ENCODE results near the gene WASF3. TPM values are rescaled to one million over a fixed set of nuclear protein-coding genes. Genes with fewer than 3 reads are reported as not detected.

Gene WASF3, protein sequence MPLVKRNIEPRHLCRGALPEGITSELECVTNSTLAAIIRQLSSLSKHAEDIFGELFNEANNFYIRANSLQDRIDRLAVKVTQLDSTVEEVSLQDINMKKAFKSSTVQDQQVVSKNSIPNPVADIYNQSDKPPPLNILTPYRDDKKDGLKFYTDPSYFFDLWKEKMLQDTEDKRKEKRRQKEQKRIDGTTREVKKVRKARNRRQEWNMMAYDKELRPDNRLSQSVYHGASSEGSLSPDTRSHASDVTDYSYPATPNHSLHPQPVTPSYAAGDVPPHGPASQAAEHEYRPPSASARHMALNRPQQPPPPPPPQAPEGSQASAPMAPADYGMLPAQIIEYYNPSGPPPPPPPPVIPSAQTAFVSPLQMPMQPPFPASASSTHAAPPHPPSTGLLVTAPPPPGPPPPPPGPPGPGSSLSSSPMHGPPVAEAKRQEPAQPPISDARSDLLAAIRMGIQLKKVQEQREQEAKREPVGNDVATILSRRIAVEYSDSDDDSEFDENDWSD
- under 1 TPM; 0.37 to 0.44 TPM for total RNA-seq

DNA sequence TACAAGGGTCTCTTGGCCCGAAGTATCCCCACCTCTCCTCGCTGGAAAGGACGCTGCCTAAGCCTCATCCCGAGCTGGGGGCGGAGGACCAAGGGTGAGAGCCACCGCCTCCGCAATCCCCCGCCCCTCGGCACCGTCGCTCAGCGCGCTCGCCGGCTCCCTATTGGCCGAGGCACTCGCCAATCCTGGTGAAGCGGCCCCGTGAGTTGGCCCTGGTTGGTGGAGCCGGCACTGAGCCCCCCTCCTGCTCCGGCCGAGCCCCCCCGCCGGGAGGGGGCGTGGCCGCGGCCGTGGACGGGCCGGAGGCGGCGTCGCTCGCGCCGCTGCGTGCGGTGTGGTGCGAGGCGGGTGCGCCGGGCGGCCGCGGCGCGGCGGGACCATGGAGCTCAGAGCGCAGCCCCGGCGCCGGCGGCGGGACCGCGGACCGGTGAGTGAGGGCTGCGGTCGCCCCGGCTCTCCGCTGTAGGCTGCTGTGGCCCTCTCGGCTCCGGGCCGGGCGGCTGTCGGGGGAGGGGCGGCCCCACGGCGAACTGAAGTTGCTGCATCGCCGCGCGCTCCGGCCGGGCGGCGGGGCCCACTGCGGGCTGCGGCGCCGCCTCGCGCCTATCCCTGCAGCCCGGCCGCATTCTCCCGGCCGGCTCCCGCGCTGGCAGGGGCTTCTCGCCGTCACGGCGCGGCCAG is at the start of gene WASF3:
Gene WASF3, plus strand, starts transcription at position 291 of the 681 bp plus-strand sequence. CDS start 84,588 bp downstream, outside the sequence.
- peaks cover 10% of the 10 kb centered on the region for H3K4me1 Mint-ChIP-seq
- no peaks in the 10 kb centered on the region for H3K36me3 Mint-ChIP-seq (ENCODE audit: low read depth)
- peaks cover 34% of the 10 kb centered on the region for H3K27me3 Mint-ChIP-seq
- DNase-seq (peak; percentile 78), ATAC-seq (peak; percentile 98)
- ChIA-PET POLR2A (interaction anchor here (0.6 kb wide), 1 partner anchor 13 kb away, joined by 3 read pairs; no protein-coding TSS in a partner anchor), CTCF (interaction anchor here (0.9 kb wide), 1 partner anchor 111 kb away, joined by 3 read pairs; no protein-coding TSS in a partner anchor)
- no peak within 1 kb of the TSS for H3K27ac Mint-ChIP-seq
- H3K9me3 Mint-ChIP-seq (ENCODE audit: low read depth) = no peaks in the 10 kb centered on the region
- peak within 1 kb of the TSS; percentile 50 for H3K4me3 Mint-ChIP-seq
- intact Hi-C loops (cut with DNase I, micrococcal nuclease) = loop anchor here in 1 of 2 experiments (1.0 kb wide), 1 partner anchor 371 kb away; no protein-coding TSS in a partner anchor

DNA sequence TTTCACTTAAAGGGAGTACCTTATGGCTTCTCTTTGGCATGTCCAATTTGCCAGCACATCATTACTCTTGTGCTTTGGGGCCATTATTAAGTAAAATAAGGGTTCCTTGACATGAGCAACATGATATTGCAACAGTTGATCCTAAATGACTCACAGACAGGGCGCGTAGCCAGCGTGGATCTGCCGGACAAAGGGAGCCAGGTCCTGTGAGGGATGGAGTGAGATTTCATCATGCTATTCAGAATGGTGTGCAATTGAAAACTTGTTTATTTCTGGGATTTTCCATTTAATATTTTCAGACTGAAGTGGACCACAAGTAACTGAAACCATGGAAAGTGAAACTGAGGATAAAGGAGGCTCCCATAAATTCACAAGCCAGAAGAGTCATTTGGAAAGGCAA is 48.6 kb upstream of the WASF3 start:
- H3K4me1 Mint-ChIP-seq = peaks cover 2% of the 10 kb centered on the region
- intact Hi-C loops (cut with DNase I, micrococcal nuclease) = no loop called here
- H3K4me3 Mint-ChIP-seq = no peak overlapping the region
- DNase-seq (no peak), ATAC-seq (no peak)
- H3K9me3 Mint-ChIP-seq (ENCODE audit: low read depth) = peaks cover 14% of the 10 kb centered on the region
- H3K36me3 Mint-ChIP-seq (ENCODE audit: low read depth) = no peaks in the 10 kb centered on the region
- H3K27me3 Mint-ChIP-seq = peaks cover 6% of the 10 kb centered on the region
- H3K27ac Mint-ChIP-seq = no peak overlapping the region
- ChIA-PET CTCF (no interaction called here), POLR2A (no interaction called here)

DNA sequence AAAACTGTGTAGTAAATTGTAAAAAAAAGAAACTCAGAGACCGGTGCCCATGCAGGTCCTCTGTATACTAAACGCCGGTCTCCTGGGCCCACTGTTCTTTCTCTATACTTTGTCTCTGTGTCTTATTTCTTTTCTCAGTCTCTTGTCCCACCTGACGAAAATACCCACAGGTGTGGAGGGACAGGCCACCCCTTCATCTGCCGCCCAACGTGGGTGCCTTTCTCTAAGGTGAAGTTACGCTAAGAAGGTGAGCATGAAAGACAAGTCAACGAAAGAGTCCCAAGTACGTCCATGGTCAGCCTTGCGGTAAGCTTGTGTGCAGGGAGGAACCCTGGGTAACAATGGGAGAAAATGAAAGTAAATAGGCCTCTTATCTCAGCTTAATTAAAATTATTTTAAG is 48.0 kb upstream of the WASF3 start:
- DNase-seq = no peak
- H3K36me3 Mint-ChIP-seq (ENCODE audit: low read depth) = no peaks in the 10 kb centered on the region
- ATAC-seq = no peak
- intact Hi-C loops (cut with DNase I, micrococcal nuclease) = no loop called here
- peaks cover 14% of the 10 kb centered on the region for H3K9me3 Mint-ChIP-seq (ENCODE audit: low read depth)
- peaks cover 6% of the 10 kb centered on the region for H3K27me3 Mint-ChIP-seq
- no peak overlapping the region for H3K27ac Mint-ChIP-seq
- CTCF ChIA-PET = no interaction called here
- H3K4me3 Mint-ChIP-seq = no peak overlapping the region
- POLR2A ChIA-PET = no interaction called here
- no peaks in the 10 kb centered on the region for H3K4me1 Mint-ChIP-seq

DNA sequence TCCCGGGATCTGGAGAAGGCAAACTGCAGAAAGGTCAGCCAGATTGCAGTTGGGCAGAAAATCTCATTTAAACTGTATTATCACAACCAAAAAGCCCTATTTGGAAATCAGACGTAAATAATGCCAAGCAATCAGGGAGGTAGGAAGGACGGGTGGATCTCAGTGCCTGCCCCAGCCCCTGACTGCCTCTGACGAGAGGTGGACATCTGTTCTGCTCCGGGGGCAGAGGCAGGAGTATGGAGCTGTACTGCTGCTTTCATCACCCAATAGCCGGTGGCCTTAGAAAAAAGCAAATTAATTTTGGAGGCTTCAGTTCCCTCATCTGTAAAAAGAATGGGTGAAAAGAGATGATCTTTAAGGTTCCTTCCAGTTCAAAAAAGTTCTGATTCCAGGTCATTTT is 43.6 kb upstream of the WASF3 start:
- intact Hi-C loops (cut with DNase I, micrococcal nuclease) = no loop called here
- H3K27ac Mint-ChIP-seq = no peak overlapping the region
- ChIA-PET CTCF (no interaction called here), POLR2A (no interaction called here)
- no peak overlapping the region for H3K4me3 Mint-ChIP-seq
- no peaks in the 10 kb centered on the region for H3K4me1 Mint-ChIP-seq
- H3K36me3 Mint-ChIP-seq (ENCODE audit: low read depth) = no peaks in the 10 kb centered on the region
- peaks cover 15% of the 10 kb centered on the region for H3K27me3 Mint-ChIP-seq
- peaks cover 10% of the 10 kb centered on the region for H3K9me3 Mint-ChIP-seq (ENCODE audit: low read depth)
- no peak for ATAC-seq
- DNase-seq = no peak

DNA sequence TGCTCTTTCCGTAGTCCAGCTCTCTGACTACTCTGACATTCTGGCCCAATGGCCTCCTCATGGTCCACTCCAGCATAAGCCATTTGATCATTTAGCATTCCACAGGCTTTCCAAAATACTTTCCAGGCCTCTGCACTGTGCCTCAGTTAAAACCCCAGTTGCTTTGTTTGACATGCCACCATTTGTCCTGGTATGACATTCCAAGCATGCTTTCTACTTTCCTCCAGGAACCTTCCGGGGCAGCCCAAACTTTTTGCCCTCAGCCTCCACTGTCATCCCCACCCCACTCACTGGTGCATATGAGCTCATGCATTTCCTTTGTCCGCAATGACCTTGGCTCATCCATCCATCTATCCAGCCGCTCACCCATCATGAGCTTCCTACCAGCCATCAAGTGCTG is 41.8 kb upstream of the WASF3 start:
- H3K27me3 Mint-ChIP-seq = peaks cover 17% of the 10 kb centered on the region
- no peaks in the 10 kb centered on the region for H3K36me3 Mint-ChIP-seq (ENCODE audit: low read depth)
- ChIA-PET CTCF (interaction anchor here (1.3 kb wide), 2 partner anchors 10 to 39 kb away, joined by 3 to 4 read pairs; no protein-coding TSS in a partner anchor), POLR2A (no interaction called here)
- H3K9me3 Mint-ChIP-seq (ENCODE audit: low read depth) = peaks cover 1% of the 10 kb centered on the region
- H3K4me3 Mint-ChIP-seq = no peak overlapping the region
- H3K4me1 Mint-ChIP-seq = no peaks in the 10 kb centered on the region
- ATAC-seq (no peak), DNase-seq (no peak)
- H3K27ac Mint-ChIP-seq = no peak overlapping the region
- intact Hi-C loops (cut with DNase I, micrococcal nuclease) = no loop called here

DNA sequence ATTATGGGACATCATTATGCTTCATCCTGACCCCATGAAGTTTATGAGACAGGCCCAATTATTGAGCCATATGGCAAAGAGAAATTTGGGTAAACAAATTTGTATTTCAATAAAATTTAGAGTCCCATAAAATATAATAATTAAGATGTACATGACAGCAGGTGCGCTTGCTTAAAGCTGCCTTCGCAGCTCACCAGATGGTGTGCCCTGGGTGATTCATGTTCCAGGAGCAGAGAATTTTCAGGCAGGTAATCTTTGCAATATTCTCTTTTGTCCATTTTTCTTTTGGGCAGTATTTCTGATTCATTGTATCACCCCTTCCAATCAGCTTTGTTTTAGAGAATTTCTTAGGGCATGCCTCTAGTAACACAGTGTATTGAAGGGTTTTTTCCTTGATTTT is 39.5 kb upstream of the WASF3 start:
- H3K9me3 Mint-ChIP-seq (ENCODE audit: low read depth) = no peaks in the 10 kb centered on the region
- peaks cover 15% of the 10 kb centered on the region for H3K27me3 Mint-ChIP-seq
- H3K4me3 Mint-ChIP-seq = no peak overlapping the region
- no peaks in the 10 kb centered on the region for H3K36me3 Mint-ChIP-seq (ENCODE audit: low read depth)
- ATAC-seq = no peak
- no peak for DNase-seq
- intact Hi-C loops (cut with DNase I, micrococcal nuclease) = no loop called here
- ChIA-PET POLR2A (no interaction called here), CTCF (interaction anchor here (1.3 kb wide), 1 partner anchor 333 kb away, joined by 7 read pairs; no protein-coding TSS in a partner anchor)
- no peak overlapping the region for H3K27ac Mint-ChIP-seq
- H3K4me1 Mint-ChIP-seq = no peaks in the 10 kb centered on the region

DNA sequence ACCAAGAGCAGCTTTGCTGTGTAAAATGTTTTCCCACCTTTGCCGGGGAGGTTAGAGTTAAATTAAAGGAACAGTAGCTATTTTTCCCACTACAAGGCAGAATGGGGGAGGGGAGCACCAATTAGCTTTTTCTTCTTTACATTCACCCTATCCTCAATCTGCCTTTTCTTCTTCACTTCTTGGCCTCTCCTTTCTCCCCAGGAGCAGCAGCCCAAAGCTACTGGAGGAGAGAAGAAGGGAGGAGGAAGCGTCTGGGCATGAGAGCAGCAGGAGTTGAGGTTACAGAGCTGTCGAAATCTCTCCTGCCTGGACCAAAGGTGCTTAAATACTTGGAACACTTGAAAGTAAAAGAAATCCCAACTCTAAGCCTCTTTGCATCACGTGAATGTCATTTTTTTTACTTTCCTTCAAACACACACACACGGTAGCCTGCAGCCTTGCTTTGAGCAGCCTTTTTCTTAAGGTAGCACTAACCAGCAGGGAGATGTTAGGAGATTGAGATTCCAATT is 39.0 kb upstream of the WASF3 start:
- CTCF ChIA-PET = interaction anchor here (0.6 to 1.3 kb wide), 2 partner anchors 182 to 334 kb away, joined by 3 to 7 read pairs; no protein-coding TSS in a partner anchor

DNA sequence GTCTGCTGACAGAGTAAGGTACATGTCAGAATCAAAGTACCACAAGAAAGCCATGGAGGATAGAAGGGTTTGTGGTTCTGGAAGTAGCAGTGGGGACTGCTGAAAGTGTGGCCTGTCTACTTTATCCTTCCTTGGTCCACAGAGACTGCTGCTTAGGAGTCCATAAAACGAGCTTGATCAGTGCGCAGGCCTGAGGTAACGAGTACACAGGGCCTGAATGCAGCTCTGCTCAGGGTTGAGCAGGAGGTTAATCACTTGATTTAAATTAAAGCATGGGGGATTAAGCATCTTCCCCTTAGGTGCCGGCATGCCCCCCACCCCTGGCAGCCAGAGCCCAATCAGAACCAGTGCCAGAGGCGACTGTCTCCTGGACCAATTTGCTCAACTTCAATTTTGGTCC is 34.9 kb upstream of the WASF3 start:
- H3K4me3 Mint-ChIP-seq = no peak overlapping the region
- ChIA-PET CTCF (no interaction called here), POLR2A (no interaction called here)
- no peak for DNase-seq
- peaks cover 7% of the 10 kb centered on the region for H3K27me3 Mint-ChIP-seq
- H3K4me1 Mint-ChIP-seq = no peaks in the 10 kb centered on the region
- no peak overlapping the region for H3K27ac Mint-ChIP-seq
- H3K36me3 Mint-ChIP-seq (ENCODE audit: low read depth) = no peaks in the 10 kb centered on the region
- H3K9me3 Mint-ChIP-seq (ENCODE audit: low read depth) = no peaks in the 10 kb centered on the region
- ATAC-seq = no peak
- intact Hi-C loops (cut with DNase I, micrococcal nuclease) = no loop called here

More for the DNA sequence above, 39.0 kb upstream of the WASF3 start:
- no peaks in the 10 kb centered on the region for H3K4me1 Mint-ChIP-seq
- DNase-seq = no peak
- no peaks in the 10 kb centered on the region for H3K9me3 Mint-ChIP-seq (ENCODE audit: low read depth)
- intact Hi-C loops (cut with DNase I, micrococcal nuclease) = no loop called here
- POLR2A ChIA-PET = no interaction called here
- H3K27ac Mint-ChIP-seq = no peak overlapping the region
- ATAC-seq = no peak
- no peak overlapping the region for H3K4me3 Mint-ChIP-seq
- H3K36me3 Mint-ChIP-seq (ENCODE audit: low read depth) = no peaks in the 10 kb centered on the region
- peaks cover 13% of the 10 kb centered on the region for H3K27me3 Mint-ChIP-seq

DNA sequence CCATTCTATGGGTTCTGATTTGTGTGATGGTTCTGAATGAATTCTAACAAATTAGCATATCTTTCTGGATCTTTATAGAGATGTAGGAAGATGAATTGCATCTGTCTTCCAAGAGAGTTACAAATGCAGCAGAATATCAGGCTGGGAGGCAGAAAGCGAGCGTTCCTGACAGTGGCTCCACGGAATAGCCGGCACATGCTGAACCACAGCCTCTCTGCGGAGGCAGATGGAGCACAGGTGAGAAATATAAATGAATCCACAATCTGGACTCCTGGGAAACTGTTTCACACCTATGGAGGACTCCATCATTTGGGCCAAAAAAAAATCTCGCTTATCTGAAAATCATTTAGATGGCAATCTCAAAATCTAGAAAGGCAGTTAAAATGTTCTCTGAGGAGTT is 34.5 kb upstream of the WASF3 start:
- no peak for DNase-seq
- Mint-ChIP-seq H3K36me3 (ENCODE audit: low read depth) (no peaks in the 10 kb centered on the region), H3K27ac (no peak overlapping the region), H3K4me3 (no peak overlapping the region), H3K27me3 (peaks cover 6% of the 10 kb centered on the region), H3K4me1 (no peaks in the 10 kb centered on the region), H3K9me3 (ENCODE audit: low read depth) (no peaks in the 10 kb centered on the region)
- intact Hi-C loops (cut with DNase I, micrococcal nuclease) = no loop called here
- ATAC-seq = no peak
- CTCF ChIA-PET = no interaction called here
- POLR2A ChIA-PET = no interaction called here

DNA sequence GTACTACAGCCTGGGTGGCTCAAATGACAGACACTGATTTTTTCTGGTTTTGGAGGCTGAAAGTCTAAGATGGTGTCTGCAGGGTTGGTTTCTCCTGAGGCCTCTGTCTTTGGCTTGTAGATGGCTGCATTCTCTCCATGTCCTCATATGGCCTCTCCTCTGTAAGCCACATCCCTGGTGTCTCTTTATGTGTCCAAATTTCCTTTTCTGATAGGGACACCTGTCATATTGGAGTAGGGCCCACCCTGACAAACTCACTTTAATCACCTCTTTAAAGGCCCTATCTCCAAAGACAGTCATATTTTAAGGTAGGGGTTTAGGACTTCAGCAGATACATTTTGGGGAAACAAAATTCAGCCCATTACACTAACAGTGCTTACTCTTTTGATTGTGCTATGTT is 32.0 kb upstream of the WASF3 start:
- Mint-ChIP-seq H3K36me3 (ENCODE audit: low read depth) (no peaks in the 10 kb centered on the region), H3K27me3 (peaks cover 7% of the 10 kb centered on the region), H3K9me3 (ENCODE audit: low read depth) (no peaks in the 10 kb centered on the region), H3K27ac (no peak overlapping the region), H3K4me3 (no peak overlapping the region), H3K4me1 (no peaks in the 10 kb centered on the region)
- POLR2A ChIA-PET = no interaction called here
- CTCF ChIA-PET = no interaction called here
- ATAC-seq (no peak), DNase-seq (no peak)
- intact Hi-C loops (cut with DNase I, micrococcal nuclease) = no loop called here

DNA sequence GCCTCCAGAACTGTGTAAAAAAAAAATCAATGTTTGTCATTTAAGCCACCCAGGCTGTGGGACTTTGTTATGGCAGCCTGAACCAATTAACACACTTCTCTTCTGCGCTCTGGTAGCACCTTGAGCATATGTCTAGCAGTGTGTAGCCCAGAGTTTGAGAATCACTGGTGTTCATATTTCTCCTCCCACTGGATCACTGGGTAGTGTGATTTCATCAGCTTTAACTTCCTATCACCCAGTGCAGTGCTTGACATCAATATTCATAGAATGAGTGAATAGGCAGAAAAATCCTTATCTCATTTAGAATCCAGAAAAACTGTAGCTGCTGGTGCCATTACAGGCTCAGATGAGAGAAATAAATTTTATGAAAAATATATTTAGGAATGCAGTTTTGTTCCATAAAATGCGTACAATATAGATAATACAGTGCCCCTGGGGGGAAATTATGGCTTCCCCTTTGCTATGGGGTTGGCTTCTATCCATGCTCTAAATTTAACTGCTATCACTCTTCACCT is 30.7 kb upstream of the WASF3 start:
- CTCF ChIA-PET = no interaction called here
- Mint-ChIP-seq H3K9me3 (ENCODE audit: low read depth) (no peaks in the 10 kb centered on the region), H3K4me3 (no peak overlapping the region), H3K36me3 (ENCODE audit: low read depth) (no peaks in the 10 kb centered on the region), H3K27ac (no peak overlapping the region), H3K27me3 (peaks cover 7% of the 10 kb centered on the region), H3K4me1 (no peaks in the 10 kb centered on the region)
- ATAC-seq (no peak), DNase-seq (no peak)
- POLR2A ChIA-PET = no interaction called here
- intact Hi-C loops (cut with DNase I, micrococcal nuclease) = no loop called here
